Umbilical cord (tissue), 2 donors: ENCODE measurements around the gene CHST11. TPM values are rescaled to one million over a fixed set of nuclear protein-coding genes. Genes with fewer than 3 reads are reported as not detected.
A peak's percentile ranks its signal among the peaks of the same experiment; 100 is the strongest.

Experiments
- DNase-seq: peaks from one replicate; pipeline ENCODE4 v3.0.0-alpha.2; 2015; ENCODE audit warnings: low spot score
- total RNA-seq: library from RNA; depleted of rRNA; stranded (reverse); fragments of >200 nt; gene quantifications from one replicate; pipeline ENCODE4 v1.2.3, GENCODE V29; 2014; ENCODE audit warnings: low replicate concordance; ENCODE audit not compliant: insufficient read depth

The CHST11 gene
- total RNA-seq, 1 donor from 2014 or later: 6.5 TPM

- DNase-seq: no peak
These were observed 171.5 kb downstream of the CHST11 start for GRCh38 chr12:104627990-104628830.

- DNase-seq: no peak
These were observed 172.0 kb downstream of the CHST11 start for GRCh38 chr12:104628831-104629135.

GRCh38 chr12:104630230-104630670, 173.5 kb downstream of the CHST11 start:
- DNase-seq: no peak

- DNase-seq: no peak
These were observed 175.1 kb downstream of the CHST11 start for GRCh38 chr12:104631867-104632266.

- peak; percentile 22 for DNase-seq
These were observed 176.0 kb downstream of the CHST11 start for GRCh38 chr12:104632724-104633201.

GRCh38 chr12:104634044-104634443, 177.3 kb downstream of the CHST11 start:
- DNase-seq: no peak

GRCh38 chr12:104634852-104635251, 178.1 kb downstream of the CHST11 start:
- DNase-seq: no peak

- no peak for DNase-seq
These were observed 179.0 kb downstream of the CHST11 start for GRCh38 chr12:104635607-104636343.

- no peak for DNase-seq
These were observed 179.7 kb downstream of the CHST11 start for GRCh38 chr12:104636496-104636895.

GRCh38 chr12:104637604-104638003, 180.9 kb downstream of the CHST11 start:
- DNase-seq: no peak

- no peak for DNase-seq
These were observed 181.6 kb downstream of the CHST11 start for GRCh38 chr12:104638218-104638850.

- no peak for DNase-seq
These were observed 182.1 kb downstream of the CHST11 start for GRCh38 chr12:104638851-104639240.

- DNase-seq: no peak
These were observed 184.2 kb downstream of the CHST11 start for GRCh38 chr12:104640956-104641355.

GRCh38 chr12:104641862-104642261, 185.1 kb downstream of the CHST11 start:
- DNase-seq: no peak

GRCh38 chr12:104643093-104643818, 186.5 kb downstream of the CHST11 start:
- no peak for DNase-seq

- no peak for DNase-seq
These were observed 187.3 kb downstream of the CHST11 start for GRCh38 chr12:104643819-104644669.

GRCh38 chr12:104648756-104649155, 192.0 kb downstream of the CHST11 start:
- no peak for DNase-seq

- no peak for DNase-seq
These were observed 192.6 kb downstream of the CHST11 start for GRCh38 chr12:104649217-104649824.

- no peak for DNase-seq
These were observed 193.2 kb downstream of the CHST11 start for GRCh38 chr12:104649921-104650320.

GRCh38 chr12:104650541-104650940, 193.8 kb downstream of the CHST11 start:
- DNase-seq: no peak
